BJ (cell line): Measurements from ENCODE around the gene ENPP4. TPM values are rescaled to one million over a fixed set of nuclear protein-coding genes. Genes with fewer than 3 reads are reported as not detected.

Experiments
- CTCF ChIA-PET: fragments of 350-600 bp; formaldehyde crosslinking; extraction: SDS; loops from one replicate; lab custom pipeline; 2021; ENCODE audit warnings: antibody characterized with exemption, inconsistent platforms; lab: Yijun Ruan, JAX
- POLR2A ChIA-PET: fragments of 300-600 bp; sonication (Branson Sonifier 250); formaldehyde crosslinking; extraction: SDS; loops from one replicate; lab custom pipeline; 2021; ENCODE audit warnings: antibody characterized with exemption; lab: Charles Lee
- DNase-seq: peaks from one replicate; pipeline ENCODE4 v3.0.0-alpha.2; 2011; ENCODE audit warnings: low read depth
- H3K27me3 ChIP-seq: 2 replicates; pipeline ENCODE4 v1.6.0; 2011; ENCODE audit warnings: low read length; ENCODE audit not compliant: control insufficient read depth, insufficient read depth
- H3K36me3 ChIP-seq: 2 replicates; pipeline ENCODE4 v1.5.1; 2011; ENCODE audit warnings: low read length; ENCODE audit not compliant: control insufficient read depth, insufficient read depth
- H3K4me3 ChIP-seq: 2 replicates; pipeline ENCODE4 v1.5.1; 2011; ENCODE audit warnings: low read depth, mild to moderate bottlenecking, control low read depth, low read length
- CTCF ChIP-seq: IDR thresholded peaks from 2 replicates; pipeline ENCODE4 v1.5.1; 2011; ENCODE audit warnings: low read depth, mild to moderate bottlenecking, control low read depth, inconsistent platforms, low read length, moderate library complexity; ENCODE audit not compliant: insufficient read depth
- polyA plus RNA-seq: library from polyadenylated mRNA; depleted of rRNA; stranded (reverse); fragments of >200 nt; gene quantifications from 2 replicates; pipeline ENCODE4 v1.2.3, GENCODE V29; 2011

The ENPP4 gene
- polyA plus RNA-seq, 1 experiment, result 0.25 TPM

GRCh38 chr6:46170357-46171289 lies 40.8 kb downstream of the ENPP4 start, which contains the start of gene ENPP5:
TSS of gene ENPP5 (minus strand) at chr6:46170980. CDS start at chr6:46168262, 2,718 bp downstream.
- no peak for TF ChIP-seq CTCF
- POLR2A ChIA-PET, result no interaction called here
- H3K27me3 ChIP-seq, result peaks cover 11% of the 10 kb centered on the region
- CTCF ChIA-PET, result interaction anchor here (0.6 to 0.9 kb wide), 3 partner anchors 46 to 706 kb away, joined by 3 read pairs; no protein-coding TSS in a partner anchor
- H3K4me3 ChIP-seq, result peak within 1 kb of the TSS; percentile 31
- H3K36me3 ChIP-seq, result no peaks in the 10 kb centered on the region
- no peak for DNase-seq

- no peak for TF ChIP-seq CTCF
- peaks cover 11% of the 10 kb centered on the region for H3K27me3 ChIP-seq
- H3K4me3 ChIP-seq, result no peak overlapping the region
- CTCF ChIA-PET, result interaction anchor here (0.9 kb wide), 1 partner anchor 82 kb away, joined by 3 read pairs; no protein-coding TSS in a partner anchor
- DNase-seq, result no peak
- H3K36me3 ChIP-seq, result no peaks in the 10 kb centered on the region
- POLR2A ChIA-PET, result no interaction called here
Measured at GRCh38 chr6:46172176-46172575, 42.4 kb downstream of the ENPP4 start.

GRCh38 chr6:46174904-46175303 lies 45.1 kb downstream of the ENPP4 start:
- TF ChIP-seq CTCF, result no peak
- ChIA-PET POLR2A (no interaction called here), CTCF (no interaction called here)
- Histone ChIP-seq H3K36me3 (no peaks in the 10 kb centered on the region), H3K4me3 (no peak overlapping the region), H3K27me3 (peaks cover 11% of the 10 kb centered on the region)
- DNase-seq, result no peak

GRCh38 chr6:46175446-46175845 lies 45.7 kb downstream of the ENPP4 start:
- Histone ChIP-seq H3K27me3 (peaks cover 9% of the 10 kb centered on the region), H3K4me3 (no peak overlapping the region), H3K36me3 (no peaks in the 10 kb centered on the region)
- ChIA-PET CTCF (no interaction called here), POLR2A (no interaction called here)
- no peak for TF ChIP-seq CTCF
- DNase-seq, result no peak

GRCh38 chr6:46175976-46176375 lies 46.2 kb downstream of the ENPP4 start:
- POLR2A ChIA-PET, result no interaction called here
- CTCF ChIA-PET, result interaction anchor here (0.6 to 1.4 kb wide), 2 partner anchors 44 to 745 kb away, joined by 3 to 4 read pairs; no protein-coding TSS in a partner anchor
- no peak for TF ChIP-seq CTCF
- Histone ChIP-seq H3K27me3 (peaks cover 6% of the 10 kb centered on the region), H3K36me3 (no peaks in the 10 kb centered on the region), H3K4me3 (no peak overlapping the region)
- no peak for DNase-seq
